ENCODE results near the gene IL1RAP. TPM values are rescaled to one million over a fixed set of nuclear protein-coding genes. Genes with fewer than 3 reads are reported as not detected.
"Not testable (repeated sequence)": the region's sequence is repeated elsewhere in the genome, so short reads cannot be mapped to it uniquely, and the experiment has no call there.

Gene IL1RAP
- total RNA-seq, result 1 to 10 TPM; 3.4 to 6.3 TPM

- H3K4me1 ChIP-seq, result peaks cover 0 to 7% of the 10 kb centered on the region in 2 donors
- H3K36me3 ChIP-seq, result no peaks in the 10 kb centered on the region
- H3K27ac ChIP-seq, result peak within 1 kb of the TSS; percentile 78 to 87
- peak within 1 kb of the TSS; percentile 75 to 88 for H3K4me3 ChIP-seq
- no peaks in the 10 kb centered on the region for H3K9me3 ChIP-seq
- peak; percentile 92 for DNase-seq (ENCODE audit: low spot score)
- TF ChIP-seq, protein P1, sequence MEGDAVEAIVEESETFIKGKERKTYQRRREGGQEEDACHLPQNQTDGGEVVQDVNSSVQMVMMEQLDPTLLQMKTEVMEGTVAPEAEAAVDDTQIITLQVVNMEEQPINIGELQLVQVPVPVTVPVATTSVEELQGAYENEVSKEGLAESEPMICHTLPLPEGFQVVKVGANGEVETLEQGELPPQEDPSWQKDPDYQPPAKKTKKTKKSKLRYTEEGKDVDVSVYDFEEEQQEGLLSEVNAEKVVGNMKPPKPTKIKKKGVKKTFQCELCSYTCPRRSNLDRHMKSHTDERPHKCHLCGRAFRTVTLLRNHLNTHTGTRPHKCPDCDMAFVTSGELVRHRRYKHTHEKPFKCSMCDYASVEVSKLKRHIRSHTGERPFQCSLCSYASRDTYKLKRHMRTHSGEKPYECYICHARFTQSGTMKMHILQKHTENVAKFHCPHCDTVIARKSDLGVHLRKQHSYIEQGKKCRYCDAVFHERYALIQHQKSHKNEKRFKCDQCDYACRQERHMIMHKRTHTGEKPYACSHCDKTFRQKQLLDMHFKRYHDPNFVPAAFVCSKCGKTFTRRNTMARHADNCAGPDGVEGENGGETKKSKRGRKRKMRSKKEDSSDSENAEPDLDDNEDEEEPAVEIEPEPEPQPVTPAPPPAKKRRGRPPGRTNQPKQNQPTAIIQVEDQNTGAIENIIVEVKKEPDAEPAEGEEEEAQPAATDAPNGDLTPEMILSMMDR (IDR thresholded peaks at IDR 0.05), result peak; percentile 83 to 91
- peaks cover 0 to 2% of the 10 kb centered on the region in 2 donors for H3K27me3 ChIP-seq
These were observed at the start of gene IL1RAP for GRCh38 chr3:190513409-190514370. TSS of gene IL1RAP (plus strand) at chr3:190514085. CDS start at chr3:190564290, 50,205 bp downstream.

DNA sequence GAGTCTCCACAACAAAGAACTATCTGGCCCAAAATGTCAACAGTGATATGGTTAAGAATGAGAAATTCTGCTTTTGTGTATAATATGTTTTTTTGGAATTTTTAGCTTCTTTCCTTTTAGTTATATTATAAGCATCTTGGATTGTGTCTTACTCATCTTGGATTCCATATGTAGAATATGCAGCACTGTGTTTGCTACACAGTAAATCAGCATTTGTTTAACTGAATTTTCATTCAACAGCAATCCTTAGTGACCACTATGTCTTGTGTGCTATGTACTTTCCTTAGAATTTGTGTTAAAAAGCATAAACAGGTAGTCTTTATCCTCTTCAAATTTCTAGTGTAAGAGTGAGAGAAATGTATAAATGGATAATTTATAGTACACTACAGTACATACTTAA lies 46.0 kb upstream of the IL1RAP start:
- H3K4me3 ChIP-seq, result no peak overlapping the region
- no peaks in the 10 kb centered on the region for H3K36me3 ChIP-seq
- TF ChIP-seq, protein P1 (IDR thresholded peaks at IDR 0.05), result no peak
- no peak overlapping the region for H3K27ac ChIP-seq
- no peaks in the 10 kb centered on the region for H3K27me3 ChIP-seq
- no peaks in the 10 kb centered on the region for H3K4me1 ChIP-seq
- DNase-seq (ENCODE audit: low spot score), result no peak
- peaks cover 0 to 20% of the 10 kb centered on the region in 2 donors for H3K9me3 ChIP-seq

DNA sequence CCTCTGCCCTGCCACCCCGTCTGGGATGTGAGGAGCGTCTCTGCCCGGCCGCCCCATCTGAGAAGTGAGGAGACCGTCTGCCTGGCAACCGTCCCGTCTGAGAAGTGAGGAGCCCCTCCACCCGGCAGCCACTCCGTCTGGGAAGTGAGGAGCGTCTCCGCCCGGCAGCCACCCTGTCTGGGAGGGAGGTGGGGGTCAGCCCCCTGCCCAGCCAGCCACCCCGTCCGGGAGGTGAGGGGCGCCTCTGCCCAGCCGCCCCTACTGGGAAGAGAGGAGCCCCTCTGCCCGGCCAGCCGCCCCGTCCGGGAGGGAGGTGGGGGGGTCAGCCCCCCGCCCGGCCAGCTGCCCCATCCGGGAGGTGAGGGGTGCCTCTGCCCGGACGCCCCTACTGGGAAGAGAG lies 40.6 kb upstream of the IL1RAP start:
- H3K4me1 ChIP-seq; H3K4me3 ChIP-seq; H3K36me3 ChIP-seq; DNase-seq (ENCODE audit: low spot score); H3K27me3 ChIP-seq; H3K27ac ChIP-seq: not testable (repeated sequence)
- peaks cover 0 to 20% of the 10 kb centered on the region in 2 donors for H3K9me3 ChIP-seq

DNA sequence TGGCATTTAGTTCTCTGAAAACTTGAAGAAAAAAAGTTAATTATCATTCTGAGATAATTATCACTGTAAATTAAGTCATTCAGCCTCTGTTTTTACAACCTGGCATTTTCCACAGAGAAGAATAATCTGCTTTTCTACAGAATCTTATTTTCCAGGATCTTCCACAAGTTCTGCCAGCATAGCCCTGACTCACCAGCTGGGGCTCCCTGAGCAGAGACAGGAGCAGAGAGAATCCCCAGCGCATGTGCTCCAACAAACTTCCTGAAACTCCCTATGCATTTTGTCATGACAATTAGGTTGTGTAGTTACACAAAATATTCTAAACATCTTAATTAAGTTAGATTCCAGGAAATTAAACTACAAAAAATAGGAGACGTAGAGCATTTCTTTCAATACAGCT lies 32.1 kb upstream of the IL1RAP start:
- no peaks in the 10 kb centered on the region for H3K27me3 ChIP-seq
- H3K27ac ChIP-seq, result no peak overlapping the region
- H3K9me3 ChIP-seq, result no peaks in the 10 kb centered on the region
- no peaks in the 10 kb centered on the region for H3K36me3 ChIP-seq
- no peak for DNase-seq (ENCODE audit: low spot score)
- no peak overlapping the region for H3K4me3 ChIP-seq
- TF ChIP-seq, protein P1 (IDR thresholded peaks at IDR 0.05), result no peak
- no peaks in the 10 kb centered on the region for H3K4me1 ChIP-seq

- DNase-seq (ENCODE audit: low spot score), result no peak
- H3K27ac ChIP-seq, result peak overlapping the region in 1 of 2 donors; percentile 30
- H3K27me3 ChIP-seq, result no peaks in the 10 kb centered on the region
- H3K9me3 ChIP-seq, result no peaks in the 10 kb centered on the region
- H3K4me3 ChIP-seq, result no peak overlapping the region
- H3K4me1 ChIP-seq, result no peaks in the 10 kb centered on the region
- no peaks in the 10 kb centered on the region for H3K36me3 ChIP-seq
- TF ChIP-seq, protein P1 (IDR thresholded peaks at IDR 0.05), result no peak
These were observed 27.9 kb upstream of the IL1RAP start for GRCh38 chr3:190485830-190486532.

- H3K4me1 ChIP-seq, result no peaks in the 10 kb centered on the region
- H3K9me3 ChIP-seq, result no peaks in the 10 kb centered on the region
These were observed 27.4 kb upstream of the IL1RAP start for GRCh38 chr3:190486533-190486864.

More at GRCh38 chr3:190486533-190486864, 27.4 kb upstream of the IL1RAP start:
- no peak for DNase-seq (ENCODE audit: low spot score)
- Histone ChIP-seq H3K4me3 (no peak overlapping the region), H3K27ac (no peak overlapping the region), H3K27me3 (no peaks in the 10 kb centered on the region), H3K36me3 (no peaks in the 10 kb centered on the region)
- TF ChIP-seq, protein P1 (IDR thresholded peaks at IDR 0.05), result no peak

Measured in right atrium auricular region (tissue), 2 donors.